Fibroblast of villous mesenchyme (primary cell): Measurements from ENCODE around the gene MGAT4D. TPM values are rescaled to one million over a fixed set of nuclear protein-coding genes. Genes with fewer than 3 reads are reported as not detected.
A peak's percentile ranks its signal among the peaks of the same experiment; 100 is the strongest.

ENCODE experiments used
- DNase-seq: peaks from one replicate; pipeline ENCODE4 v3.0.0-alpha.2; 2010; ENCODE audit warnings: low read depth
- H3K4me3 ChIP-seq: 2 replicates; pipeline ENCODE4 v1.5.1; 2011; ENCODE audit warnings: low read depth, mild to moderate bottlenecking, low read length
- total RNA-seq: library from RNA; depleted of rRNA; stranded (reverse); fragments of >200 nt; gene quantifications from 2 replicates; pipeline ENCODE4 v1.2.3, GENCODE V29; 2012
- TF ChIP-seq, protein P1 (sequence below): IDR thresholded peaks from 2 replicates; pipeline ENCODE4 v1.5.1; 2012; ENCODE audit warnings: low read depth, mild to moderate bottlenecking, low read length; ENCODE audit not compliant: insufficient read depth

The MGAT4D gene
- total RNA-seq, 1 donor, result not detected

DNA sequence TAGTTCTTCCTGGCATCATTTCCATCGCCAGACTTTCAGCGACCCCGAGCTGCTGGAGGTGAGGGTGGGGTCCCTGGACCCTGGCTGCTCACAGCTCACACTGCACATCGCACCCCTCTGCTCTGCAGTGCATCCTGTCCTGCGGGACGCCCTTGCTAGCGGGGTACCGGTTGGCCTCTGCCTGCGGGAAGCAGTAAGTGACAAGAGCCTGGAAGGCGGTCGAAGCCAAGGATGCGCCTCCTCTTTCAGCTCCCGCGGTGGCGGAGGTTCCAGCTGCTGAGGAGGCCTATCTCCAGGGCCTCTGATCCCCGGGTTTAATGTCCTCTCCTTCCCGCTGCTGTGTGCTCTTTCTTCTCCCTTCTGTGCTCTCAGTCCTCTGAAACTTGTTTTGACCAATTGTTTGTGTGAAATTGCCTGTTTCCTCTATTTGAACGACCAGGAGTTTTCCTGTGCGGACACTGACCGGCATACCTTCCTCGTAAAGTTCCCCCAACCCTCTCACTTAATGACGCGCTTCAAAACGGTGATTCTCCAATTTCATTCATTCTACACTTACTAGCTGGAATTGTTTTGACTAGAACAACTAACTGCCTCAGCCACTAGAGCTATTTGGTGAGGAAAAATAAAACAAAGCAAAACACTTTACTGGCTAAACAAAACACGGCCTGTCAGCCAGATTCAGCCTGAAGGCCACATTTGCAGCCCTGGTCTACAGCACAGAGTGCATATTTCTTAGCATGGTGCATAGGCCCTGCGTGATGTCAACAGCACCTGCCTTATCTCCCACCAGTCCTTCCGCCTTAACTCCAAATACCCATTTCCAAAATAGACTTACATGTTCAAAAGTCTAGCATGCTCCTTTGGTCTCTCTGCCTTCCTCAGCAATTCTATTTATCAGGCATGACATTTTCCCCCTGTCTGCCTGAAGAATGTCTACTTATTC, 28.0 kb downstream of the MGAT4D start:
- DNase-seq, result peak; percentile 28
- H3K4me3 ChIP-seq, result no peak overlapping the region
- TF ChIP-seq, protein P1, sequence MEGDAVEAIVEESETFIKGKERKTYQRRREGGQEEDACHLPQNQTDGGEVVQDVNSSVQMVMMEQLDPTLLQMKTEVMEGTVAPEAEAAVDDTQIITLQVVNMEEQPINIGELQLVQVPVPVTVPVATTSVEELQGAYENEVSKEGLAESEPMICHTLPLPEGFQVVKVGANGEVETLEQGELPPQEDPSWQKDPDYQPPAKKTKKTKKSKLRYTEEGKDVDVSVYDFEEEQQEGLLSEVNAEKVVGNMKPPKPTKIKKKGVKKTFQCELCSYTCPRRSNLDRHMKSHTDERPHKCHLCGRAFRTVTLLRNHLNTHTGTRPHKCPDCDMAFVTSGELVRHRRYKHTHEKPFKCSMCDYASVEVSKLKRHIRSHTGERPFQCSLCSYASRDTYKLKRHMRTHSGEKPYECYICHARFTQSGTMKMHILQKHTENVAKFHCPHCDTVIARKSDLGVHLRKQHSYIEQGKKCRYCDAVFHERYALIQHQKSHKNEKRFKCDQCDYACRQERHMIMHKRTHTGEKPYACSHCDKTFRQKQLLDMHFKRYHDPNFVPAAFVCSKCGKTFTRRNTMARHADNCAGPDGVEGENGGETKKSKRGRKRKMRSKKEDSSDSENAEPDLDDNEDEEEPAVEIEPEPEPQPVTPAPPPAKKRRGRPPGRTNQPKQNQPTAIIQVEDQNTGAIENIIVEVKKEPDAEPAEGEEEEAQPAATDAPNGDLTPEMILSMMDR, result no peak

DNA sequence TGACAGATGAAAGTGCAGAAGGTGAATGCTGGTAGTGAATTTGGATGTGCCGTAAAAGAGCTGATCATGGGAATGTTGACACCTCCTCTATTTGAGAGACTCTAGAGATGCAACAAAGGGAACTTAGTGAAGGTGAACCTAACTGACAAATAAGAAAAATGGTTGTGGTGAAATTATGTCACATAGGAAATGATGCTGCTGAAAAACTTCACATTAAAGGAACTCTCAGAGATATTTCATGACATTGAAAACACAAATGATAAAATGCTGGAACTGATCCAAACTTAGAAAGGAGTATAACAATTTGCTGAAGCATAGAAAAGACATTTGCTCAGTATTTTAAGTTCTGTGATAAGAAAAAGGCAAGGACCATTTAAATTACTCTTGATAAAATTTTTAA, 31.9 kb downstream of the MGAT4D start:
- TF ChIP-seq, protein P1, result no peak

DNA sequence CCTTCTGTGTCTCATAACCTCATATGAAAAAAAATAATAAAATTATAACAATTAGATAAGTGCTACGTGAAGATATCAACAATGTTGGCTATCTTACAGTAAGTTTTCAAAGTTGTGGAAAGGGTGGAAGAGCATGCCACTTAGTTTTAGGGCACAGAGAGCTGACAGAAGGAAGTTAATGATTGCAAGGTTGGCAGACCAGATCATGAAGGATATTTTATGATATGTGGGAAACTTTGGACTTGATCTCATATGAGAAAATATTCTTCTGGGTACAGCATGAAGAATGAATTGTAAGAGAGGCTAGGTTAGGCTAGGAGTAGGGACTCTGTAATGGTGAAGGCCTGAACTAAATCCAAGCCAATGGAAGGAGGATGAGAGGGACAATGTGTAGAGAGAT, 34.5 kb downstream of the MGAT4D start:
- H3K4me3 ChIP-seq, result no peak overlapping the region
- DNase-seq, result no peak
- TF ChIP-seq, protein P1, result no peak

More for the DNA sequence above, 31.9 kb downstream of the MGAT4D start:
- DNase-seq, result no peak
- H3K4me3 ChIP-seq, result no peak overlapping the region

DNA sequence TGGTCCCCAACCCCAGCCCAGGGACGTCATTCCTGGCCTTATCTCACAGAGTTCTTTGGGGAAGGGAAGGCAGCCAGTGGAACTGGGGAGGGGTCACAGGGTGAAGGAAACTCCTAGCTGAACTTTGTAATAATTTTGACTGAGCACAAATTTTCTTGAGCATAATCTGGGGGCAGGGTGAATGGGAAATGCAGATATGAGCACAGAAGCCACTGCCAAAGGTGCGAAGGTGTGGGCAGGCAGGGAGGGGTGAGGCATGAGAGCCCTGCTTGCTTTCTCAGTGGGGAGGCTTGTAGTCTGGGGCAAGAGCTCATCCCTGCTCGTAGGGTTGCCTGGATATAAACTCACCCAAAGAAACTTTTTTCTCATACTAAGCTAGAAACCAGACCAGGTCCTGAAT, 34.9 kb downstream of the MGAT4D start:
- TF ChIP-seq, protein P1, result no peak
- no peak for DNase-seq

DNA sequence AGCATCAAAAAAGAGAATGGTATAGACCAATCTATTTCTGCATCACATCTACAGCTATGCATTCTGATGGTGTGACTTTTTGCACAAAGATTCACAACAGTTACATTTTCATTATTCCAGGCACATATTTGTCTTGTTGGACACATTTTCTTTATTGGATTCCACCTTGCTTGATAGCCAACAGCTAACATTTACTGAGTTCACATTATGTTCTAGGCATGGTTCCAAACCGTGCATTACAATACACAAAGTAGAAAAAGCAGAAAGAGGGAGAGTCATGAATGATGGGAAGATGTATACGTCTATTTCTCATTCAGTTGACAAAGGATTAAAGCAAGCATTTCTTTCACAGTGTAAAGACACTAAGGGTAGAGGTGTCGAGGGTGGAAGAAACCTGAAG, 47.7 kb downstream of the MGAT4D start:
- DNase-seq, result no peak

More for the DNA sequence above, 34.9 kb downstream of the MGAT4D start:
- H3K4me3 ChIP-seq, result no peak overlapping the region

DNA sequence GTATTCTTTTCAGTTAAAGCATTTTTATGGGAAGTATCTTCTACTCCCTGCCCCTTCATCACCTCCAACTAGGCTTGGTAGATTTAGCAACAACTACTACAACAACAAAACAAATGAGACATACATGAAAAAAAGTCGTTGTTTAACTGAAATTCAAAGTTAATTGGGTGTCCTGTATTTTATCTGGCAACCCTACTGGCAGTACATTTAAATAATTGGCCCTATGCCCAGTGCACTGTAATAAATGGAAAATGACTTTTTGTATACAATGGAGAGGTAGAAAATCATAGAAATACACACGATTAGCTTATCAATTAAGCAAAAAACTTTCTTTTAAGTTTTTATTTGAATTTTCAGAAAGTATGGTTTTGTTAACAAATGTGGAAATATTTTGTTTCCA, 49.3 kb downstream of the MGAT4D start:
- TF ChIP-seq, protein P1, result no peak
- no peak overlapping the region for H3K4me3 ChIP-seq
- DNase-seq, result peak; percentile 8

More for the DNA sequence above, 47.7 kb downstream of the MGAT4D start:
- TF ChIP-seq, protein P1, result no peak
- no peak overlapping the region for H3K4me3 ChIP-seq
